NCI-H82 treated with DMSO at 0.1 percent for 48 hours (cell line): Measurements from ENCODE around the gene PTPRE.

Experiments
- DNase-seq: peaks from one replicate; lab custom pipeline; 2025; ENCODE audit not compliant: unreplicated experiment; lab: John Stamatoyannopoulos, UW

PTPRE gene

DNA sequence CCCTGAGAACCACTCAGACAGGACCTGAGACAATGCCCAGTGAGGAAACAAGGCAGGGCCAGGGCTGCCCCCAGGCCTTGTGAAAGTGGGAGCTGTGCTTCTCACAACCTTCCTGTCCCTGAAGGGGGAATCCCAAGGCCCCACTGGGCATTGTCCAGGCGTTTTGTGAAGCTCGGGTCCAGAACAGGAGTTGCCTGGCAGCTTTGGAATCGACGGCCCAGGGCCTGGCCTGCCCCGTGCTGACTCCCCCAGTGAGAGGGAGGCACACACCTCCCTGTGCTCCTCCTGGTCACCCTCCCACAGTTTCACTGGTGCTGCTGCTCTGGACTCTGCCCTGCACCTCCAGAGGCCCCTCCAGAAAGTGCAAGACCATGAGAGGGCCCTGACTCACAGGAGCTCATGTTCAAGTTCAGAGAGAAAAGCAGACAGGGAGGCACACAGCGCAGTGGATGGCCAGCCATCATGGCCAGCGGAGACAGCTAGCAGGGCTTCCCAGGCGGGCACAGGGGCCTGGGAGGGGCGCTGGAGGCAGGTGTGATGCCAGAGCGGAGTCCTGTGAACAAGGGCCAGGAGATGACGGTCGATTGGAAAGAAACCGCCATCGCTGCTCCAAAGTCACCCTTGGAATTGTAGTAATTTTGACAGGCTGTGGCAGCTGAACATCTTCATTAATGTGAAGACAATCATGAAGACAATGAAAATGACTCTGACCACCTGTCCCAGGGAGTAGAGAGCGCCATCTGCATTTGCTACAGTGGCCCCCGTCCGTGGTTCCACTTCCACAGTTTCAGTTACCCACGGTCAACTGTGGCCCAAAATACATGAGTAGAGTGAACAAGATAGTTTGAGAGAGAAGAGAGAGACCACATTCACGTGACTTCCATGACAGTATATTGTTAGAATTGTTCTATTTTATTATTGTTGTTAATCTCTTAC, 115.6 kb downstream of the PTPRE start:
- DNase-seq: no peak

- DNase-seq: peak; percentile 30
Measured at GRCh38 chr10:128024426-128024825, 117.5 kb downstream of the PTPRE start.

DNA sequence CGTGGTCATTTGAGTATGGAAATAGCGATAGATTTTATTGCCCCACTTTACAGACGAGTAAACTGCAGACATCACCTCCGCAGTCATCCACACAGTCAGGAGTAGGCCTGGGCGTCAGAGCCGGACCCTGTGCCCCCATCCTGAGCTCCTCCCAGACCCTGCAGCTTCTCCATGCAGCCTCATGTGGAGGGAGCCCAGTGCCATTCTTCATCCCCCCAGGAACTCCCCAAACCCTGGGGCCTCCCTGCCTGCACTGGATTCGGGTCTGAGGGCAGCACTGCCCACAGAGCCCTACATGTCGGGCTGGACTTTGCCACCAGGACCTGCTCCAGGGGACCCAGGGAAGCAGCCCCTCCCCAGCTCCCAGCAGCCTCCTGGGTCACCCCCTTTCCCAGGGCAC, 118.5 kb downstream of the PTPRE start:
- no peak for DNase-seq

DNA sequence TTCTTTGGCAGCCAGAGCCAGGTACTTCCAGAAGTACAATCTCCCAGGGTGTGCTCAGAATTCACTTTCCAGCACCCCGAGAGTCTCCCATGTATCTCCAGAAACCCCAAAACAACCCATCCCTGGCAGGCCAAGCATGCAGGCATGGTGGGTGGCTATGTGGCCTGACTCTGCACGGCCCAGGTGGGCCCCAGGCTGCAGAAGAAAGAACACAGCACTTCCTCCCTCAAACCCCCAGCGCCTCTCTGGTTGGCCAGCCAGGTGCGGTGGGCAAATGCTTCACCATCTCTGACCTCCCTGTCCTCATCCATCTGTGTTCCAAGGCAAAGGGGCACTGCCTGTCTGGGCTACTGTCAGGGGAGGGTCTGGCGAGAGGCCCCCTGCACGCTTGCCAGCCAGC, 119.0 kb downstream of the PTPRE start:
- DNase-seq: no peak

DNA sequence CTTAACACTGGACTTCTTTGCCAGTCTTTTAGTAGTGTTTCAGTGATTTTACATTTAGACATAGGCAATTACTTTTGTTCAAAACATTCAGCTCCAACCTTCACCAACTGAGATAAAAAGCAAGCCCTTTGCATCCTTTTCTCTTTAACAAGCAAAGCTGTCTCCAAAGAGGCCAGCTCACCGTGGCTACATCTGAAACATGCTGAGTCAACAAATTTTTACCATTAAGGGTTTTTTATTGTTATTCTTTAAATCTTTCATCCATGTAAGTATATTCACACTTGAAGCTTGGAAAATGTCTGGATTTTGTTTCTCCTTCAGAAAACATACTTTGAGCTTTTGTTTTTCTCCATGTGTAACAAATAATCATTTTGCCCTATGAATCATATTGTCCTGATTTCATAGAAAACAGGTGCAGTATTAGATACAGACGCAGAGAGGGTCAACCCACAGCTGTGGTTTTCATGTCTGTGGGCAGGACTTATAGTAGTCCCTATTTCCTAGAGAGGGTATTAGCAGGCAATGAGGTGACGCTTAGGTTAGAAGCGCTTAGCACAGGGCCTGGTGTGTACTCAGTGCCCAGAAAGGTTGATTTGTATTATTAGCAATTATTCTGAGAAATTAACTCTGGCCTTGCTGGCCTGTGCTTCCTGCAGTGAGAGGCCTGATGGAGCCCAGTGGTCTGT, 119.9 kb downstream of the PTPRE start:
- no peak for DNase-seq

GRCh38 chr10:128027306-128027705, 120.4 kb downstream of the PTPRE start:
- DNase-seq: no peak

GRCh38 chr10:128027822-128028507, 121.1 kb downstream of the PTPRE start:
- no peak for DNase-seq

GRCh38 chr10:128028508-128029289, 121.8 kb downstream of the PTPRE start:
- no peak for DNase-seq

GRCh38 chr10:128029290-128029651, 122.4 kb downstream of the PTPRE start:
- DNase-seq: no peak

DNA sequence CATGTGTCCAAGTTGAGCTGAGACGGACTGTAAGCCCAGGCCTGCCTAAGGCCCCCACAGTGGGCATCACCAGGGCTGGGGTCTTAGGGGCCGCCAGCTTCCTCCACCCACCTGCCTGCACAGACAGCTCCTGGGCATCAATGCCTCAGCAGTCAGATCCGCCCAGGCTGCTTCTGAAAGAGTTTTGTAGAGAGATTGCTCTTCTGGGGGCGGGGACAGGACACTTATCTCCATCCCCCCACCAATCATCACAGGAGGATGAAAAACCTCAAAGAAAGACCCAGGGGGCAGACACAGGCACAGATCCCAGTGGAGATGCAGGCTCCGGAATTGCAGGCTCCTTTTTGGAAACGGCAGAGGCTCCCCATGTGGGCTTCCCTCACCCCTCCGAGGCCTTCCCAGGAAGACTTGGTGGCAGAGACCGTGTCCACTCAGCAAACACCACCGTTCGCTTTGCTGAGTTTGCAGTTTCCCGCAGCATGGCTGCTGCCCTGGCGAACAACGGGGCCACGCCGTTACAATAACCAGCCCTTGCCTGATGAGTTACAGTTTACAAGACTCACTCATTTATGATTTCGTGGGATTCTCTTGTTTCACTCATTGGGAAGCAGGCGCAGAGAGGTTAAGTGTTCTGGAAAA, 122.9 kb downstream of the PTPRE start:
- no peak for DNase-seq

- DNase-seq: no peak
Measured at GRCh38 chr10:128030498-128031072, 123.7 kb downstream of the PTPRE start.

GRCh38 chr10:128031216-128031615, 124.3 kb downstream of the PTPRE start:
- no peak for DNase-seq

GRCh38 chr10:128032466-128032865, 125.6 kb downstream of the PTPRE start:
- no peak for DNase-seq

DNA sequence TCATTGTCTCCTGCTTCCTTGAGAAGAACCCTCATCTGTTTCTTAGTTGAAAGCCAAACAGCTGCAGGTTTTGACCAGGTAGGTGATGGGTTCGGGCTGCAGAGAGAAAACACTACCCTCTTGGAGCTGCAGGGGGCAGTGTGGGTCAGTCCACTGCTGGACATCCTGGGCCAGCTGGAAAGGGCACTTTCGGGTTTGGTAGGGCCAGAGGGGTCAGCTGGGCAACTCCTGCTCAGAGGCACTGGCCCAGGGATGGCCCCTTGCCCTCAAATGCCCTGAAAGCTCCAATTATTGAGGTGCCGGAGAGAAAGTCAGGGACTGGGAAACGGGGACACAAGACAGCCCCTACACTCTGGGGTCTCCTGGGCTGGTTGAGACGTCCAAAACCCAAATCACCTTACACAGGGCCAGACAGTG, 128.7 kb downstream of the PTPRE start:
- no peak for DNase-seq

GRCh38 chr10:128036011-128036615, 129.2 kb downstream of the PTPRE start:
- DNase-seq: no peak

DNA sequence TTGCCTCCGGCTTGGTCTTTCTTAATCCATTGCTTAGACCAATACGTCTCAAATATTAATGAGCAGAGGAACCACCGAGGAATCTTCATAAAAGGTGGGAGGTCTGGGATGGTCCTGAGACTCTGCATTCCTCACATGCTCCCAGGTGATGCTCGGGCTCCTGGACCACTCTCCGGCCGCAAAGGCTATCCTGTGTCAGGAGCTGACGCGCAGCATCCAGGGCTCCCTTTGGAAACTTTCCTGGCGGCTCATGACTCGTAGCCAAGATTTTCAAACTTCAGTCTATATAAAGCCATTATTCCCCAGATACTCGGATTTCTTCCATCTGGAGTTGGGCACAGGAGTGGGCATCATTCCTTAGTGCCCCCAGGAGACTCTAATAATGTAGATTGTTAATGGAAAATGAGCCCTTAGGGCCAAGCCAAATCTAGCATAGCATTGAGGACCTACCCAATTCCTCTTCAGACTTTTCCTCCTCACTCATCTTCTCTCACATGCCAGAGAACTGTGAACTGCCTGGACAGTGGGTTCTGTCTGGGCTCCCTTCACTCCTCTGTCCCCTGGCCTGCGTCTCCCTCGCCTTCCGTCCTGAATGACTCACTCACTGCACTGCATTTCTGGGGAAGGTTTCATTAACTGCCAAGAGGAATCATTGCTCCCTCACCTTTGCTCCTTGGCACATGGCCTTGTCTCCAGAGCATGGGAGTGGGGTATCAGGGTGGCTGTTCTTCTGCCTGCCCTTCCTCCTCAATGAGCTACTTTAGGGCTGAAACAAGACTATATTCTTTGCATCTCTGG, 130.0 kb downstream of the PTPRE start:
- no peak for DNase-seq

DNA sequence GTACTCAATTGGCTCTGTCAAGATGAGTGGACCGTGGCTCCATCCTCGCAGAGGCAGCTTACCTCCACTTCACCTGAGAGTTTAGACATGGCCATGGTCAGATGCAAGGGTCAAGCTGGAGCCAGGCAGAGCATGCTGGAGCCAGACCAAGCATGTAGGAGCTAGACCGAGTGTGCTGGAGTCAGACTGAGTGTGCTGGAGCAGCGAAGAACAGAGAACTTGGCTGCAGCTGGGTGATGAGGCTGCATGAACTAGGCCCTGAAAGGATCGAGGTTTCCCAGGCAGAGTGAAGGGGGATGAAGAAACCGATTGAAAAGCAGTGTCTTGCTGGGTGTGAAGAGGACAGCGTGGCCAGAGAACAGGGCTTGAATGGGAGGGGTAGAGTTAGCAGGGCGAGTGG, 133.2 kb downstream of the PTPRE start:
- no peak for DNase-seq

- DNase-seq: no peak
Measured at GRCh38 chr10:128040681-128041080, 133.8 kb downstream of the PTPRE start.

DNA sequence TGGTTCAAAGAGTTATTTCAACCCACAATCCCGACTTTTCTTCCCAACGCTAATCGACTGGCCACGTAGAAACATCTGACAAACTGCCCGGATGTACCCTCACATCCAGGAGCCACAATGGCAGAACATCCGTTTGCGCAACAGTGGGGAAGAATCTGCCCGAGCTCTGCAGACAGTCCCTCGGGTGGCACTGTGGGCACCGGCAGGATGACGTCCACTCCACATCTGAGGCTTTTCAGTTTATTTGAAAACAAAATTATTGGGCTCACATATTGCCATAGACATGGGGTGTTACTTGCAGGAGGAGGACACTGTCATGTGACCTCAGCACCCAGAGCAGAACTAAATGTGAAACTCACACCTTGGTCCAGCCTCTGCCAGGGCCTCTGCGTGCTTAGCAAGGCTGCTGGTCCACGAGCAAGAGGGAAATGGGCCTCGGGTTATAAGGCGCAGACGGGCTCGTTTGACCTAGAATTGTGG, 135.3 kb downstream of the PTPRE start:
- DNase-seq: no peak
